GM18517 (cell line): Measurements from ENCODE around the gene TBXA2R.

Experiments
- ATAC-seq: cut with Tn5 transposase; IDR thresholded peaks from one replicate; pipeline ENCODE4 v1.9.1; 2021; ENCODE audit warnings: mild to moderate bottlenecking, moderate library complexity; ENCODE audit not compliant: unreplicated experiment

TBXA2R gene

DNA sequence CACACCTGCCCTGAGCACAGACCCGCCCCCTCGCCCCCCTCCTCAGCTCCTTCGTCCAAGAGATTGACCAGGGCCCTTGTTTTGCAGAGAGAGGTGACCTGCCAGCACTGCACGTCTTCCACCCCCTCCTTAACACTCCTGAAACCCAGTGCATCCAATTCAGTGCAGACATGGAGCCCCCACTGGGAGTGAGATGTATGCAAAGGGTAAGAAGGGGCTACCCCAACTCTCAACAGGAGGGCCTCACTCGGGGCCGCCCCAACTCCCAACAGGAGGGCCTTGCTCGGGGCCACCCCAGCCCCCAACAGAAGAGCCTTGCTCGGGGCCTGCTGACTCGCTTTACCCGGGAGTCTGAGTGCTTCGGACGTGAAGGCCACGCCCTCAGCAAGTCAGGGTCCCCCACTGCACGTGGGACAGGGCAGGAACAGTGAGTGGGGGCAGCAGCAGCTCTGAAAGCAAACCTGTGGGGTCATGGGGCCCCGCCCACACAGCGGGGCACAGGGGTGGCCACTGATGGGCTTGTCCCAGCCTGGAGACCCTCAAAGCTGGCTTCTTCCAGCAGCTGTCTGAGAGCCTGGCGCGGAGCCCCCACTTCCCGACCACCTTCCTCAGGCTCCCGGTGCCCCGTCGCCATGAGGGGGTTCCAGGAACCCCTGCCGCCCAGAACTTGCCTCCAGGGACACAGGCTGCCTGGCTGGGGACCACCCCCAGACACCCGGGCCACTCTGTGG lies 14.3 kb upstream of the TBXA2R start:
- ATAC-seq = no peak

DNA sequence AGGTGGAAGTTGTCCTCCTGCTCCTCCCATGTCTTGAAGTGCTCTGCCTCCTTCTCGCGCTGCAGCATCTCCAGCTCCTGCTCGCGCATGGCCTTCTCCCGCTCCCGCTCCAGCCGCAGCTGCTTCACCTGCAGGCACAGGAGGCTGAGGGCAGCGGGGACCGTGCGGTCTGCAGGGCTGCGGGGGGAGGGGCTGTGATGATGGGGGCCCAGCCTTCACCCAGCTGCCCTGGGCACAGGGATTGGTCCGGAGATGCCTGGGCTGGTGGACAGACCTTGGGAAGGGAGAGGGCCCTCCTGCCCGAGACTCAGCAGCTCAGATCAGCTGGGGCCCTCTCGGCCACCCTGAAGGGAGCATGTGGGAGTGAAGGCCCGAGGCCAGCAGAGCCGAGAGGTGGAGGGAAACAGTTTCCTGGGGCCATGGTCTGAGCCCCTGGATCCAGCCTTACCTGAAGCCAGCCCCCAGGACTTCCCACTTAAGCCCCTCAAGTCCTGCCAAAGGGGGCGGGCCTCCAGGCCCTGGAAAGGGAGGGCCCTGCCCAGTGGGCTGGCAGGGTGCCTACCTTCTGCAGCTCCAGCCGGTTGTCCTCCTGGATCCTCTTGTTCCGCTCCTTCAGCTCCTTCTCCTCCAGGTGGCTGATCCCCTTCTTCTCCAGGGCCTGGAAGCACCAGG lies 13.6 kb upstream of the TBXA2R start:
- ATAC-seq = no peak

DNA sequence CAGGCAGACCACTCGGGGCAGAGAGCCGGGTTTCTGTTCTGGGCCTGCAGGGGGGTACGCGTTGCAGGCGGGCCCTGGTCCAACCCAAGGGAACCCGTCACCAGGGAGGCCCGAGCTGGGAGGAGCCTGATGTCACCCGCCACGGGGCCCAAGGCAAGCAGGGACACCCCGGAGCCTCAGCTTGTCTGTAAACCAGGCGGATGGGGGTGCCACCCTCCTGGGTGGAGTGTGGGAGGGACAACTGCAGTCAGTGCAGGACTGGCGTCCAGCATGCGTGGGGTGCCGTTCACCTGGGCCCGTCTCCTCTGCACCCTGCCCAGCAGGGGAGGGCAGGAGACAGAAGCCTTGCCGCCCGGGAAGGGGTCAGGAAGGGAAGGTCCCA lies 12.9 kb upstream of the TBXA2R start:
- no peak for ATAC-seq

- ATAC-seq = no peak
Measured at GRCh38 chr19:3618811-3619630, 12.3 kb upstream of the TBXA2R start.

GRCh38 chr19:3618144-3618810 lies 11.6 kb upstream of the TBXA2R start:
- no peak for ATAC-seq

DNA sequence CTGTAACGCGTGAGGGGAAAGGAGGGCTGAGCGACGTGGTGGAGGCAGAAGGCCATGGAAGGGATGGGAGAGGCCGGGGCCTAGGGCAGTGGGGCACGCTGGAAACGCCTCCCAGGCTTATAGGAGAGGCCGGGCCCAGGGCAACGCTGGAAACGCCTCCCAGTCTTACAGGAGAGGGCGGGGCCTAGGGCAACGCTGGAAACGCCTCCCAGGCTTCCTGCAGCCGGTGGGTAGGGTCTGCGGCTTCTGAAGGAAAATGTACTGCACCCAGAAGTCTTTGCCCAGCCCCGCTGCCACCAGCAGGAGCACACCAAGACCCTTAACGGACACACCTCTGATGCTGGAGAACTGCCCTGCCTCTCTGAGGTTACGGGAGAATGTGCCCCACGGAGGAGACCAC lies 10.8 kb upstream of the TBXA2R start:
- ATAC-seq = no peak

DNA sequence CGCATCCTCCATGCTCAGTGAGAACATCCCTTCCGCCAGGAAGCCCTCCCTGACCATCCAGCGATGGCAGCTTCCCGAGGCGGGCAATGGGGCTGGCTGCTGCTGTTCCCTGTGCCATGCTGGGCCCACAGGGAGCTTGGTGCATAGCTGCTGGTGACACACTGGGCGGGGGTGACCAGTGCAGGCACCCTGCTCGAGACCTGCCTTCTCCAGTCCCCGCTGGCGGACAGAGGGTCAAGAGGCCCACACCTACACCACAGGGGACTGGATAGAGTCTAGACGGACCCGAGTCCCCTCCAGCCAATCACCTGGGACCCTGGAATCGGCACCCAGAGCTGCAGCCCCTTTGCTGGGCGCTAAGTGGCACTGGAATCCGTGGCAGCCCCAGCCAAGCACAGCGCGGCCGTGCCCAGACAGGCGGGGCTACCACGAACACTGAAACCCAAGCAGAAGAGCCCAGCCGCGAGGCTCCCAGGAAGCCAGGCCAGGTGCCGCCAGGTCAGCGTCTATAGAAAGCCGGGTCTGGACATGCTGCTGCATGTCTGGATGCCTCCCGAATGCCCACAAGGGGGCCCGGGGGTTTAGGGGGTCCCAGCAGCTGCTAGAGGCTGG lies 9.0 kb upstream of the TBXA2R start:
- no peak for ATAC-seq

- no peak for ATAC-seq
Measured at GRCh38 chr19:3614858-3615505, 8.3 kb upstream of the TBXA2R start.

DNA sequence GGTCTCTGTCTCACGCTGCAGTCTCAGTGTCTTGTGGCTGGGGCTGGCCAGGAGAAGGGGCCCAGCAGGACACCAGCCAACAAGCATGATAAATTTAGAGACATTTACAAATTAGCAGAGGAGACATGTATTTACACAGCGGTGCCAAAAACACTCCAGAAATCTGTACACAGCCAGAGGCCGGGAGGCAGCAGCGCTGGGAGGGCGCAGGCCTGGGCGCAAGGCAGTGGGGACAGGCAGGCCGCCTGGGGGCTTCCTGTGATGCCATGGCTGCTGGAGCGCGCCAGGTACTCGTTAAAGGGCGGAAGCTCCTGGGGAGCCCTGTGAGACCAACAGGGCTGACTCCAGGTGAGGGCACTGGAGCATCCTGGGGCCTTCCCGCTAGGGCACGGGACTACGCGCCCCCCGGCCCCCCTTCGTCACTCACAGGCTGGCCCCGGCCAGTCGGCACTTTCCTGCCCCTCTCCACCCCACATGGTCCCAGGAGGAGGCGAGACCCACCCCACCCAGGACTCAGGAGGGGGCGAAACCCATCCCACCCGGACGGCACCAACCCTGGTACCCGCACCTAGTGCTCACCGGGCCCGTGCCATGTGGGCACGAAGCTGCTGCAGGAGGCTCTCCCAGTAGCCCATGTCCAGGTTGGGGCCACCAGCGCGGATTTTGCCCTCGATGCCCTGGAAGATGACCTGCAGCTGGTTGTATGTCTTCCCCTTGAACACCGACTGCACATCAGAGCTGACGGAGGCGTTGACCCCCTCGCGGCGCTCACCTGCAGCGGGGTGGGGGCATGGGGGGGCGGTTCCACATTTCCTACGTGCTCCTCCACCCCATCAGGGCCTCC lies 7.4 kb upstream of the TBXA2R start:
- no peak for ATAC-seq

GRCh38 chr19:3612901-3613741 lies 6.4 kb upstream of the TBXA2R start:
- no peak for ATAC-seq

GRCh38 chr19:3612330-3612729 lies 5.7 kb upstream of the TBXA2R start:
- ATAC-seq = no peak

DNA sequence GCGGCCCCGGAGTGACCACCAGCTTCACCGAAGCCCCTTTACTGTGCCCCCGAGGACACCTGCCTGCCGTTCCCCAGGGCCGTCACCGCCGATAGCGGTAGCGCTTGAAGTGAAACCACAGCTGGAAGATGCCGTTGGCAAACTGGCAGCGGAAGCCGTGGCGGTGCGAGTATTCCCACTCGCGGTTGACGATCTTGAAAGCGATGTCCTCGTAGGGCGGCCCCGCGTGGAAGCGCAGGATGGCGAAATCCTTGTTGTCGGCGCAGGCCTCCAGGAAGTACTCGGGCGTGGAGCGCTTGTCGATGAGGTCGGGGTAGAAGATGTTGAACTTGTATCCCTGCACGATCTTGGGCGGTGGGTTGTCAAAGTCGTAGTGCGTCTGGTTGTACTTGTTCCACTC lies 5.2 kb upstream of the TBXA2R start:
- ATAC-seq = no peak

DNA sequence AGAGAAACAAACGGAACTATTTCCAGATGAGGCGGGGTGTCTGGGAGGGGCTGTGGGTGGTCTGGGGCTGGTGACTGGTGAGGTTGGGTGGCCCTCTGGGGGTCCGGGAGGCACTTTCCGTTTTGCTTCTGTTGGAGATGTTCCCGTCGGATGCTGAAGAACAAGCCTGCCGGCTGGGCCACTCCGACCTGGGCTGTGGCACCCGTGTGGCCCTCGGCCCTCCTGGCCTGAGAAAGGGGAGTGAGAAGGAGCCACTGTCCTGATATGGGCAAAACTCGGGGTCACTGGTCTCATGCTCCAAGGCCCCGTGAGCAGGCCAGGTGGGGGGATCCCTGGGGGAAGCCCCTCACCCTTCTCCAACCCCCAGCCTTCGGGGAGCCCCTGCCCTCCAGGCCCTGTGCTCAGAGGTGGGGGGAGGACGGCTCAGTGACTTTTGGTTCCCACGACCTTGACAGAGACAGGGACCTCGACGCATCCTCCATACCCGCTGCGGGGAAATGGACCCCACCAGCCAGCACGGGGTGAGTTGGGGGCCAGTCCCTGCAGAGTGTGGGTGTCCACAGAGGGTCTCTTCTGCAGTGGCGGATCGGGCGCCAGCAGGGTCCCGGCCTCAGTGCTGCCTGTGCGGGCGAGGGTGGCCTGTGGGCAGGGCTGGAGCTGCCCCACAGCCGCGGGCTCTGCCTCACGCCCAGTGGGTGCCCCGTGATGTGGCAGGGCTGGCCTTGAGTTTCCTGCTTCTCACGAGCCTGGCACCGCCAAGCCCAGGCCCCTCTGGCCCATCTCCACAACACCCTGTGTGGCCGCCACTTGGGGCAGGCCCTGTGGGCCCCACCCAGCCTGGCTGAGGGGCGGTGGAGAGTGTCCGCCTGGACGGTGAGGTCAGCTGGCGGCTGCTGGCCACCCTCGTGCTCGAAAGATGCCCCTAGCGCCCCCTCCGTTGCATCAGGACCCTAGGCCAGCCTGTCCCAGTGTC lies 4.4 kb upstream of the TBXA2R start:
- no peak for ATAC-seq

DNA sequence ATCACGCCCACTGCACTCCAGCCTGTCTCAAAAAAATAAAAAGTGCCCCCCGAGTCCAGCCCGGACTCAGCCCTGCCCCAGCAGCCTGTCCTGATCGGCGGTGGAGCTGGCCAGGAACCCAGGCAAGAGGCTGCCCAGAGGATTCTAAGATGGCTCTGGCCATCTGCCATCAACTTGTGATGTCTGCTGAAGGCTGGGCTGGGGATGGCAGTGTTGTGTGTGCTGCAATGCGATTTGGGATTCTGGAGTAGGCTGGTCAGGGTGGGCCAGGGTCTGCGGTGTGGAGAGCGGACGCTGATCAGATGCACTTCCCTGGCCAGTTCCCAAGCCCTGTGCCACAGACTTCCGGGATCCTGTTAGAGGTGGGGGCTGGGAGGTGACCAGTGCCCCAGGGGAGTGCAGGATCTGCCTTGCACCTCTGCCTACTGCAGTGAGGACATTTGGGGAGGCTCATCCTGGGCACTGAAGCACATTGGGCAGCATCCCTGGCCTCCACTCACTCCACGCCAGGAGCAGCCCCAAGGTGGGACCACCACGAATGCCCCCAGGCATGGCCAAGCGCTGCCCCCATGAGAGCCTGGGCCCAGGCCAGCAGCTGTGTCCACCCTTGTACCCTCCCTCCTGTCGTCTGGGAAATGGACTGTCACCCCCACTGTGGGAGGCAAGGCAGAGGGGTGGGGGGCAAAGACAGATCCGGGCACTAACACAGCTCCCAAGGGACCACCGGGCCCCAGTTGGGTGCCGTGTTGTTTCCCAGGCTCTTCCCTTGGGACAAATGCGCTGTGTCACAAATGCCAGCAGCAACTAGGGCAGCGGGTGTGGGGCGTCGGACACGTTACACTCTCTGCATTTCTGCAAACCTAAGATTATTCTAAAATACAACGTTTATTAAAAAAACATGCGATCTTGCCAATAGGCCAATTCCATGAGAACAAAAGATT lies 3.4 kb upstream of the TBXA2R start:
- no peak for ATAC-seq

DNA sequence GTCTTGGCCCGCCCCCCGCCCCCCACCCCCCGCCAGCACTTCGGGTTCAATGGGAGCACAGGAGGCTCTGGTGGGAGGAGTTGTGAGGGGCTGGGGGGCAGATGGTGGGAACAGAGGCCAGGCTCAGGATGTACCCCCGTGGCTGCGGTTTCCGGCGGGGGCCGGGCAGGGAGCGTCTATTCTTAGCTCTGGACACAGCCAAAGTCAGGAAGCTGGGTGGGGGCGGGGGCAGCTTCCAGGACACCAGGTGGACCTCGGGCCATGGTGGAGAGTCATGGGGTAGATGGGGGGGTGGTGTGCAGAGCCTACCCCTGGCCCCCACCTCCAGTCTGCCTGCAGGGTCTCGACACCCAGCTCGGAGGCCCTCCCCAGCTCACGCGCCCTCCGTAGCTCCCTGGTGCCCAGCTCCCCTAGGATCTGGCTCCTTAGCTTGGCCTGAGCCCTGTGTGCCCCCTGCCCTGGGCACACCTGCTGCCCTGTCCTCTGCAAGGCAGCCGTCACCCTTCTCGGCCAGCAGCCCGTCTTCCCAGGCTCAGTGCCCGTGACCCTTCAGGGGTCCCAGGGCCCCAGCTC lies 2.2 kb upstream of the TBXA2R start:
- ATAC-seq = no peak

DNA sequence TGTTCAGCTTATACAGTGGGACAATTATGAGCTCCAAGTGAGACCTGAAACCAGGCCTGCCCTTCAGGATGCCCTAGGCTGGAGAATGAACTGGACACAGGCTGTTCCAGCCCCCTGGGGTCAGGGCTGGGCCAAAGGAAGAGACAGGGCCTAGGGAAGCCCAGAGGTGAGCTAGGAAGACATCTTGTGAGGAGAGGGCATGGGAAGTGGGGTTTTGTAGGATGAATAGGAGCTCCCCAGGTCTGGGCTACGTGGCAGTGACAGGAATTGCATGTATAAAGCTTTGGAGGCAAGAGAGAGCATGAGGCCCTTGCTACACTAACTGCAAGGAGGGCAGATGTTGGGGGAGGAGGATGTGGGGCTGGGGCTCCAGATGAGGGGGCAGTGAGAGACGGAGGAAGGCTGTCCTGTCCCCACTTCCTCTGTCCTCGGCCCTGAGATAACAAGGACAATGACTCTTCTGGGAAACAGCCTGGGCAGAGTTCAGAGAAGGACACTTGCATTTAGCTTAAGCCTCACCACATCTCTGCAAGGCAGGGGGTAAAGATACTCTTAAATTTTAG lies 1.5 kb upstream of the TBXA2R start:
- ATAC-seq = no peak
